Body of pancreas (tissue), 4 donors: ENCODE data around the gene DACH2.

Experiments
- CTCF ChIP-seq, 7 experiments: fragments of 450-650 bp in 4 of 7; fragments of 200-600 bp in 3 of 7; sonication (generic) in 3 of 7; IDR thresholded peaks; one replicate each; pipeline ENCODE4 v1.5.1; 2016 to 2019; ENCODE audit warnings: antibody characterized with exemption in 7 of 7
- POLR2A ChIP-seq, 3 donors: fragments of 450-650 bp; IDR thresholded peaks; one replicate each; pipeline ENCODE4 v1.6.1; 2016; ENCODE audit warnings: antibody characterized with exemption in 3 of 3, mild to moderate bottlenecking in 2 of 3

GRCh38 chrX:86421771-86422170 lies 273.5 kb downstream of the DACH2 start:
- TF ChIP-seq CTCF (IDR thresholded peaks at IDR 0.05) (no peak), POLR2A (IDR thresholded peaks at IDR 0.05) (no peak)
